HepG2 (cell line): ENCODE measurements around the gene FAM89B. TPM values are rescaled to one million over a fixed set of nuclear protein-coding genes. Genes with fewer than 3 reads are reported as not detected.

Source experiments
- DMAP1 ChIP-seq: IDR thresholded peaks from 2 replicates; pipeline ENCODE4 v1.6.1; 2016
- ELK4 ChIP-seq: sonication (generic); formaldehyde crosslinking; IDR thresholded peaks from 2 replicates; pipeline ENCODE4 v1.9.0; 2021; ENCODE audit warnings: missing genetic modification reagents, borderline replicate concordance
- FOXK1 ChIP-seq: sonication (generic); formaldehyde crosslinking; IDR thresholded peaks from 2 replicates; pipeline ENCODE4 v1.4.0; 2020; ENCODE audit warnings: low read depth, missing genetic modification reagents, borderline replicate concordance
- HNRNPLL ChIP-seq: fragments of 200-400 bp; formaldehyde crosslinking; IDR thresholded peaks from 2 replicates; pipeline ENCODE4 v1.6.1; 2017; ENCODE audit warnings: mild to moderate bottlenecking, low read depth, low read length; ENCODE audit not compliant: poor library complexity, severe bottlenecking
- JARID2 ChIP-seq: sonication (generic); formaldehyde crosslinking; IDR thresholded peaks from 2 replicates; pipeline ENCODE4 v1.8.1; 2023; ENCODE audit warnings: missing genetic modification reagents, inconsistent platforms; ENCODE audit not compliant: insufficient replicate concordance
- MXI1 ChIP-seq: IDR thresholded peaks from 3 replicates; pipeline ENCODE4 v1.6.1; 2012; ENCODE audit warnings: low read depth, low read length, inconsistent platforms, borderline replicate concordance
- REPIN1 ChIP-seq: sonication (generic); formaldehyde crosslinking; IDR thresholded peaks from 2 replicates; pipeline ENCODE4 v1.8.0; 2022; ENCODE audit warnings: missing genetic modification reagents, low read depth, mild to moderate bottlenecking, borderline replicate concordance
- SOX5 ChIP-seq: IDR thresholded peaks from 2 replicates; pipeline ENCODE4 v1.6.1; 2016; ENCODE audit warnings: borderline replicate concordance
- SP140L ChIP-seq: sonication (generic); formaldehyde crosslinking; IDR thresholded peaks from 2 replicates; pipeline ENCODE4 v1.4.0; 2020; ENCODE audit warnings: missing genetic modification reagents, borderline replicate concordance
- TBX2 ChIP-seq: sonication (generic); formaldehyde crosslinking; IDR thresholded peaks from 2 replicates; pipeline ENCODE4 v1.5.0; 2020; ENCODE audit warnings: missing genetic modification reagents, mild to moderate bottlenecking, borderline replicate concordance
- XRCC5 ChIP-seq: fragments of 200-400 bp; formaldehyde crosslinking; optimal IDR thresholded peaks from 2 replicates; pipeline ENCODE3; 2017; ENCODE audit warnings: mild to moderate bottlenecking, low read length
- ZBTB33 ChIP-seq: sonication (generic); formaldehyde crosslinking; IDR thresholded peaks from 2 replicates; pipeline ENCODE4 v1.4.0; 2020; ENCODE audit warnings: missing genetic modification reagents
- ZFP37 ChIP-seq: sonication (generic); formaldehyde crosslinking; IDR thresholded peaks from 2 replicates; pipeline ENCODE4 v1.4.0; 2020; ENCODE audit warnings: missing genetic modification reagents, borderline replicate concordance
- ZFP90 ChIP-seq: sonication (generic); formaldehyde crosslinking; IDR thresholded peaks from 2 replicates; pipeline ENCODE4 v1.8.0; 2022; ENCODE audit warnings: missing genetic modification reagents, mild to moderate bottlenecking, inconsistent platforms, borderline replicate concordance
- ZMAT3 ChIP-seq: sonication (generic); formaldehyde crosslinking; conservative IDR thresholded peaks from 2 replicates; pipeline ENCODE4 v1.7.0; 2021; ENCODE audit warnings: missing genetic modification reagents
- ZNF816 ChIP-seq: sonication (generic); formaldehyde crosslinking; IDR thresholded peaks from 2 replicates; pipeline ENCODE4 v1.8.0; 2022; ENCODE audit warnings: missing genetic modification reagents, mild to moderate bottlenecking, borderline replicate concordance
- ZNF839 ChIP-seq: sonication (generic); formaldehyde crosslinking; IDR thresholded peaks from 2 replicates; pipeline ENCODE4 v1.4.0; 2020; ENCODE audit warnings: missing genetic modification reagents, mild to moderate bottlenecking, borderline replicate concordance
- polyA plus RNA-seq, 8 experiments: library from polyadenylated mRNA; depleted of rRNA in 3 of 8; stranded (reverse) in 7 of 8; unstranded in 1 of 8; fragments of >200 nt; fragmentation: Illumina TruSeq in 4 of 8; extraction: Trizol in 4 of 8; gene quantifications; 2 replicates each; pipeline versions ENCODE4 v1.2.1 to v1.2.3, GENCODE V29; 2011 to 2016; ENCODE audit warnings: low read depth in 4 of 8, missing spikeins in 1 of 8, mixed read lengths in 1 of 8; ENCODE audit not compliant: insufficient read depth in 1 of 8
- total RNA-seq, 5 experiments: library from RNA; depleted of rRNA; stranded (reverse); fragments of >200 nt; fragmentation: Illumina TruSeq; extraction: Trizol; gene quantifications; 2 replicates each; pipeline ENCODE4 v1.2.3, GENCODE V29; 2016; ENCODE audit warnings: low read depth in 1 of 5
- TF ChIP-seq, protein P1 (sequence below): sonication (generic); formaldehyde crosslinking; IDR thresholded peaks from 2 replicates; pipeline ENCODE4 v1.4.0; 2020; ENCODE audit warnings: mild to moderate bottlenecking, missing genetic modification reagents
- TF ChIP-seq, protein P2 (sequence below): sonication (generic); formaldehyde crosslinking; IDR thresholded peaks from 2 replicates; pipeline ENCODE4 v1.4.0; 2020; ENCODE audit warnings: missing genetic modification reagents
- TF ChIP-seq, protein P3 (sequence below): sonication (generic); formaldehyde crosslinking; conservative IDR thresholded peaks from 2 replicates; pipeline ENCODE4 v1.4.0; 2020; ENCODE audit warnings: missing genetic modification reagents

FAM89B gene
- total and polyA plus RNA-seq, 2 of the 13 experiments (the other 11 are each of a cell fraction or from before 2014, with no cell fraction given), result 5.7 to 8.0 TPM

- TF ChIP-seq, protein P1, sequence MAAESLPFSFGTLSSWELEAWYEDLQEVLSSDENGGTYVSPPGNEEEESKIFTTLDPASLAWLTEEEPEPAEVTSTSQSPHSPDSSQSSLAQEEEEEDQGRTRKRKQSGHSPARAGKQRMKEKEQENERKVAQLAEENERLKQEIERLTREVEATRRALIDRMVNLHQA (CRISPR knock-in tag), result no peak
- no peak for TF ChIP-seq SP140L (CRISPR knock-in tag)
- TF ChIP-seq XRCC5, result peak; percentile 43
- peak; percentile 44; the same call in 1 of the 2 replicates for TF ChIP-seq FOXK1 (CRISPR knock-in tag)
- no peak for TF ChIP-seq ZNF816 (CRISPR knock-in tag)
- TF ChIP-seq DMAP1 (CRISPR knock-in tag), result no peak
- TF ChIP-seq ZFP37 (CRISPR knock-in tag), result no peak
- TF ChIP-seq REPIN1, result 0 out of 2 replicates have a peak, but pooled peaks have one; percentile 64
- TF ChIP-seq MXI1, result peak; percentile 66; the same call in 1 of the 3 replicates
- peak; percentile 28; the same call in 1 of the 2 replicates for TF ChIP-seq SOX5 (CRISPR knock-in tag)
- no peak for TF ChIP-seq ELK4 (CRISPR knock-in tag)
- TF ChIP-seq ZBTB33 (CRISPR knock-in tag), result peak; percentile 100
- TF ChIP-seq ZFP90, result peak; percentile 62; the same call in 1 of the 2 replicates
- TF ChIP-seq ZNF839 (CRISPR knock-in tag), result no peak
- no peak; the same call in 1 of the 2 replicates for TF ChIP-seq ZMAT3
- TF ChIP-seq, protein P2, sequence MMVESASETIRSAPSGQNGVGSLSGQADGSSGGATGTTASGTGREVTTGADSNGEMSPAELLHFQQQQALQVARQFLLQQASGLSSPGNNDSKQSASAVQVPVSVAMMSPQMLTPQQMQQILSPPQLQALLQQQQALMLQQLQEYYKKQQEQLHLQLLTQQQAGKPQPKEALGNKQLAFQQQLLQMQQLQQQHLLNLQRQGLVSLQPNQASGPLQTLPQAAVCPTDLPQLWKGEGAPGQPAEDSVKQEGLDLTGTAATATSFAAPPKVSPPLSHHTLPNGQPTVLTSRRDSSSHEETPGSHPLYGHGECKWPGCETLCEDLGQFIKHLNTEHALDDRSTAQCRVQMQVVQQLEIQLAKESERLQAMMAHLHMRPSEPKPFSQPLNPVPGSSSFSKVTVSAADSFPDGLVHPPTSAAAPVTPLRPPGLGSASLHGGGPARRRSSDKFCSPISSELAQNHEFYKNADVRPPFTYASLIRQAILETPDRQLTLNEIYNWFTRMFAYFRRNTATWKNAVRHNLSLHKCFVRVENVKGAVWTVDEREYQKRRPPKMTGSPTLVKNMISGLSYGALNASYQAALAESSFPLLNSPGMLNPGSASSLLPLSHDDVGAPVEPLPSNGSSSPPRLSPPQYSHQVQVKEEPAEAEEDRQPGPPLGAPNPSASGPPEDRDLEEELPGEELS (CRISPR knock-in tag), result no peak
- no peak for TF ChIP-seq TBX2
- TF ChIP-seq HNRNPLL, result no peak
- TF ChIP-seq, protein P3, sequence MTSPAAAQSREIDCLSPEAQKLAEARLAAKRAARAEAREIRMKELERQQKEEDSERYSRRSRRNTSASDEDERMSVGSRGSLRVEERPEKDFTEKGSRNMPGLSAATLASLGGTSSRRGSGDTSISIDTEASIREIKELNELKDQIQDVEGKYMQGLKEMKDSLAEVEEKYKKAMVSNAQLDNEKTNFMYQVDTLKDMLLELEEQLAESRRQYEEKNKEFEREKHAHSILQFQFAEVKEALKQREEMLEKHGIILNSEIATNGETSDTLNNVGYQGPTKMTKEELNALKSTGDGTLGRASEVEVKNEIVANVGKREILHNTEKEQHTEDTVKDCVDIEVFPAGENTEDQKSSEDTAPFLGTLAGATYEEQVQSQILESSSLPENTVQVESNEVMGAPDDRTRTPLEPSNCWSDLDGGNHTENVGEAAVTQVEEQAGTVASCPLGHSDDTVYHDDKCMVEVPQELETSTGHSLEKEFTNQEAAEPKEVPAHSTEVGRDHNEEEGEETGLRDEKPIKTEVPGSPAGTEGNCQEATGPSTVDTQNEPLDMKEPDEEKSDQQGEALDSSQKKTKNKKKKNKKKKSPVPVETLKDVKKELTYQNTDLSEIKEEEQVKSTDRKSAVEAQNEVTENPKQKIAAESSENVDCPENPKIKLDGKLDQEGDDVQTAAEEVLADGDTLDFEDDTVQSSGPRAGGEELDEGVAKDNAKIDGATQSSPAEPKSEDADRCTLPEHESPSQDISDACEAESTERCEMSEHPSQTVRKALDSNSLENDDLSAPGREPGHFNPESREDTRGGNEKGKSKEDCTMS, result no peak
- TF ChIP-seq JARID2, result no peak
Observed at GRCh38 chr11:65551572-65552387, 20.6 kb upstream of the FAM89B start (continued).
